B cell (primary cell): ENCODE results near the gene TBC1D14. TPM values are rescaled to one million over a fixed set of nuclear protein-coding genes. Genes with fewer than 3 reads are reported as not detected.

Experiments
- ATAC-seq: fragments of 200-7000 bp; cut with Tn5 transposase; one replicate; pipeline ENCODE4 v1.10.0; 2021; ENCODE audit warnings: low read depth, mild to moderate bottlenecking, moderate number of reproducible peaks, moderate library complexity
- CTCF ChIA-PET: fragments of 350-600 bp; sonication (Branson Sonifier 250); formaldehyde crosslinking; loops from one replicate; lab custom pipeline; 2021; ENCODE audit warnings: antibody characterized with exemption, inconsistent platforms; lab: Charles Lee
- POLR2A ChIA-PET: fragments of 350-600 bp; sonication (Branson Sonifier 250); formaldehyde crosslinking; loops from one replicate; lab custom pipeline; 2021; ENCODE audit warnings: antibody characterized with exemption; lab: Charles Lee
- DNase-seq: peaks from one replicate; pipeline ENCODE4 v3.0.0; 2013
- H2AFZ ChIP-seq: 2 replicates; pipeline ENCODE4 v1.6.1; 2012; ENCODE audit warnings: mild to moderate bottlenecking, low read depth, low read length; ENCODE audit not compliant: insufficient read depth, poor library complexity, severe bottlenecking
- H3K27ac ChIP-seq, 2 donors: 1 replicate in 1 of 2; 2 replicates in 1 of 2; pipeline ENCODE4 v1.5.1; 2012 to 2013; ENCODE audit warnings: low read length in 2 of 2, mild to moderate bottlenecking in 2 of 2, moderate library complexity in 1 of 2
- H3K27me3 ChIP-seq, 4 experiments: fragments of 200-600 bp in 1 of 4; sonication (generic) in 1 of 4; replicated peaks in 1 of 4; 1 replicate in 2 of 4; 2 replicates in 2 of 4; pipeline versions ENCODE4 v1.6.1 to v1.7.0; 2013 to 2016; ENCODE audit warnings: low read length in 3 of 4, mild to moderate bottlenecking in 2 of 4, mixed read lengths in 1 of 4, moderate library complexity in 1 of 4; ENCODE audit not compliant: insufficient read depth in 4 of 4, control insufficient read depth in 3 of 4; ENCODE audit errors: control extremely low read depth in 1 of 4
- H3K36me3 ChIP-seq, 2 experiments: replicated peaks in 1 of 2; 1 replicate in 1 of 2; 2 replicates in 1 of 2; pipeline versions ENCODE4 v1.6.1 to v1.7.1; 2013; ENCODE audit warnings: low read length in 1 of 2; ENCODE audit not compliant: insufficient read depth in 2 of 2, control insufficient read depth in 1 of 2; ENCODE audit errors: control extremely low read depth in 1 of 2, extremely low read depth in 1 of 2
- H3K4me1 ChIP-seq, 2 donors: fragments of 200-600 bp in 1 of 2; sonication (generic) in 1 of 2; 1 replicate in 1 of 2; 2 replicates in 1 of 2; pipeline versions ENCODE4 v1.5.1 to v1.6.1; 2013 to 2017; ENCODE audit warnings: low read length in 2 of 2; ENCODE audit not compliant: control insufficient read depth in 2 of 2, insufficient read depth in 2 of 2
- H3K4me2 ChIP-seq: replicated peaks from 2 replicates; pipeline ENCODE3; 2012; ENCODE audit warnings: mild to moderate bottlenecking, low read depth, low read length; ENCODE audit not compliant: poor library complexity, severe bottlenecking
- H3K4me3 ChIP-seq, 5 experiments: fragments of 200-600 bp in 1 of 5; sonication (generic) in 1 of 5; 1 replicate in 3 of 5; 2 replicates in 2 of 5; pipeline versions ENCODE4 v1.5.1 to v1.7.0; 2011 to 2016; ENCODE audit warnings: low read length in 4 of 5, mild to moderate bottlenecking in 4 of 5, low read depth in 2 of 5, control low read depth in 1 of 5, moderate library complexity in 1 of 5; ENCODE audit not compliant: insufficient read depth in 1 of 5; ENCODE audit errors: control extremely low read depth in 1 of 5, extremely low read depth in 1 of 5
- H3K79me2 ChIP-seq: fragments of 200-600 bp; sonication (generic); one replicate; pipeline ENCODE4 v1.6.0; 2016; ENCODE audit warnings: low read length; ENCODE audit not compliant: control insufficient read depth, insufficient read depth
- H3K9ac ChIP-seq: fragments of 200-600 bp; sonication (generic); 2 replicates; pipeline ENCODE4 v1.6.1; 2017; ENCODE audit warnings: mild to moderate bottlenecking, low read length, moderate library complexity
- H3K9me3 ChIP-seq, 3 donors: one replicate each; pipeline versions ENCODE4 v1.6.1 to v1.7.1; 2013; ENCODE audit warnings: low read length in 2 of 3; ENCODE audit not compliant: control insufficient read depth in 2 of 3, insufficient read depth in 1 of 3; ENCODE audit errors: control extremely low read depth in 1 of 3
- H4K20me1 ChIP-seq: 2 replicates; pipeline ENCODE4 v1.6.0; 2012; ENCODE audit warnings: mild to moderate bottlenecking, low read length; ENCODE audit not compliant: insufficient read depth, control insufficient read depth, poor library complexity, severe bottlenecking
- H3K27ac Mint-ChIP-seq: one replicate; pipeline ENCODE4 v1.8.0; 2021; ENCODE audit warnings: mixed read lengths
- H3K27me3 Mint-ChIP-seq: one replicate; pipeline ENCODE4 v1.8.0; 2021; ENCODE audit warnings: mixed read lengths
- H3K4me1 Mint-ChIP-seq: one replicate; pipeline ENCODE4 v1.8.0; 2021; ENCODE audit warnings: mixed read lengths
- H3K4me3 Mint-ChIP-seq: one replicate; pipeline ENCODE4 v1.8.0; 2021; ENCODE audit warnings: mixed read lengths
- H3K9me3 Mint-ChIP-seq: one replicate; pipeline ENCODE4 v1.8.0; 2022; ENCODE audit warnings: mixed read lengths; ENCODE audit not compliant: insufficient read depth
- EZH2 ChIP-seq: IDR thresholded peaks from 2 replicates; pipeline ENCODE4 v1.6.1; 2012; ENCODE audit warnings: borderline replicate concordance, low read depth, mild to moderate bottlenecking, moderate library complexity, low read length; ENCODE audit not compliant: insufficient read depth, poor library complexity, severe bottlenecking
- WGBS: methylation state at CpG from one replicate; pipeline ENCODE4 v1.1.5; 2013; ENCODE audit warnings: missing lambda C conversion rate; ENCODE audit not compliant: insufficient coverage; 5-methylcytosine and 5-hydroxymethylcytosine counted together
- intact Hi-C: fragments of 100-400 bp; cut with micrococcal nuclease; formaldehyde crosslinking; loops from one replicate; pipeline ENCODE4 v1.10.0; 2022
- polyA plus RNA-seq: library from polyadenylated mRNA; depleted of rRNA; stranded (reverse); fragments of >200 nt; gene quantifications from 2 replicates; pipeline ENCODE4 v1.2.3, GENCODE V29; 2012
- total RNA-seq, 2 donors: library from RNA; stranded (reverse); fragments of 120-200 nt in 1 of 2; gene quantifications; 1 replicate in 1 of 2; 2 replicates in 1 of 2; pipeline versions ENCODE4 v1.2.3 to v1.2.4, GENCODE V29; 2013 to 2022
- TF ChIP-seq, protein P1 (sequence below): fragments of 200-600 bp; IDR thresholded peaks from one replicate; pipeline ENCODE4 v1.8.0; 2022; ENCODE audit warnings: antibody characterized with exemption, mild to moderate bottlenecking

The TBC1D14 gene
- total and polyA plus RNA-seq, 2 donors (not counting 1 experiment from before 2014, with no cell fraction given): 21.9 to 42.0 TPM

DNA sequence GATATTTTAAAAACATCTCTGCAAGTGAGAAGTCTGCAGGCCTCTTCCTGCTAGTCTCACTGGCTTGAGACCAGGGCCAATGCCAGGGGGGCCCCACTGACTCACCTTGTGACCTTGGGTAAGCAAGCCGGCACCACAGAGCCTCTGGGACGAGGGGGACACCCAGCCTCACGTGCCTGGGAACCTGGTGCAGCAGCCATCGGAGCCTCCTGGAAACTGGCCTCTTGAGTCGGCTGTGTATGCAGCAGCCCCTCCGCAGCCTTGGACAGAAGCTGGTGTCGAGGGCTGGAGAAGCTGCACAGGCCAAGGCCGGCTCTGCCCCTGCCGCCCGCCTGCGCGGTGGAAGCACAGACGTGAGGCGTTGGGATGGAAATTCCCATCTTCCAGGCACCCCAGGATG lies 142.3 kb downstream of the TBC1D14 start:
- no peak overlapping the region for H3K27ac ChIP-seq
- H3K27ac Mint-ChIP-seq: no peak overlapping the region
- no peaks in the 10 kb centered on the region for H3K27me3 ChIP-seq
- POLR2A ChIA-PET: interaction anchor here (0.7 kb wide), 1 partner anchor 393 kb away, joined by 4 read pairs; no protein-coding TSS in a partner anchor
- no peak overlapping the region for H3K4me2 ChIP-seq
- no peak overlapping the region for H3K4me3 ChIP-seq
- intact Hi-C loops: no loop called here
- H3K27me3 Mint-ChIP-seq: no peaks in the 10 kb centered on the region
- DNase-seq (no peak), ATAC-seq (no peak)
- TF ChIP-seq EZH2: no peak
- TF ChIP-seq, protein P1, sequence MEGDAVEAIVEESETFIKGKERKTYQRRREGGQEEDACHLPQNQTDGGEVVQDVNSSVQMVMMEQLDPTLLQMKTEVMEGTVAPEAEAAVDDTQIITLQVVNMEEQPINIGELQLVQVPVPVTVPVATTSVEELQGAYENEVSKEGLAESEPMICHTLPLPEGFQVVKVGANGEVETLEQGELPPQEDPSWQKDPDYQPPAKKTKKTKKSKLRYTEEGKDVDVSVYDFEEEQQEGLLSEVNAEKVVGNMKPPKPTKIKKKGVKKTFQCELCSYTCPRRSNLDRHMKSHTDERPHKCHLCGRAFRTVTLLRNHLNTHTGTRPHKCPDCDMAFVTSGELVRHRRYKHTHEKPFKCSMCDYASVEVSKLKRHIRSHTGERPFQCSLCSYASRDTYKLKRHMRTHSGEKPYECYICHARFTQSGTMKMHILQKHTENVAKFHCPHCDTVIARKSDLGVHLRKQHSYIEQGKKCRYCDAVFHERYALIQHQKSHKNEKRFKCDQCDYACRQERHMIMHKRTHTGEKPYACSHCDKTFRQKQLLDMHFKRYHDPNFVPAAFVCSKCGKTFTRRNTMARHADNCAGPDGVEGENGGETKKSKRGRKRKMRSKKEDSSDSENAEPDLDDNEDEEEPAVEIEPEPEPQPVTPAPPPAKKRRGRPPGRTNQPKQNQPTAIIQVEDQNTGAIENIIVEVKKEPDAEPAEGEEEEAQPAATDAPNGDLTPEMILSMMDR: no peak
- no peak overlapping the region for H2AFZ ChIP-seq
- peaks cover 3 to 56% of the 10 kb centered on the region in 2 experiments for H3K36me3 ChIP-seq
- no peaks in the 10 kb centered on the region for H3K9me3 Mint-ChIP-seq
- H3K9me3 ChIP-seq: no peaks in the 10 kb centered on the region
- WGBS: 97% methylated on average over 14 of the region's 14 CpGs
- peaks cover 27% of the 10 kb centered on the region for H3K4me1 Mint-ChIP-seq
- peaks cover 97% of the 10 kb centered on the region for H4K20me1 ChIP-seq
- H3K4me1 ChIP-seq: peaks cover under 1 to 15% of the 10 kb centered on the region in 2 donors
- H3K4me3 Mint-ChIP-seq: no peak overlapping the region
- CTCF ChIA-PET: no interaction called here
- peaks cover 93% of the 10 kb centered on the region for H3K79me2 ChIP-seq
- H3K9ac ChIP-seq: no peak overlapping the region

DNA sequence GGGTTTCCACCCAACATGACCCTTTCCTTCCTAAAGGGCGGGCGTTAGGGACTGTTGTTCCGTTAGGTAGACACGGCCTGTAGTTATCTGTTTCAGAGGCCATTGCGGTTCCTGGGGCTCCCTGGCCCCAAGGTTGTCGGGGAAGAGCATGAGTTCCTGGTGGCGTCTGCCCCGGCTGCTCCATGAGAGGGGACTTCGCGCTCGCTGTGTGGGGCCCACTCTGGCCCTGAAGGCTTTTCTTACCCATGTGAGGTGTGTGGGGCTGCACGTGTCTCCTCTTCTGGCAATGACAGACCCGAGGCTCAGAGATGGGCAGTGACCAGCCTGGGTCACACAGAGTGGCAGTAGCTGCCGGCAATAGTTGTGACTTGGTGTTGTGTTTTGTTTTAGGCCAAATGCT lies 142.7 kb downstream of the TBC1D14 start:
- Histone ChIP-seq H3K79me2 (peaks cover 89% of the 10 kb centered on the region), H3K36me3 (peaks cover 2 to 56% of the 10 kb centered on the region in 2 experiments), H3K27ac (no peak overlapping the region), H3K4me3 (no peak overlapping the region), H3K4me1 (peaks cover 0 to 12% of the 10 kb centered on the region in 2 donors), H3K9ac (no peak overlapping the region), H4K20me1 (peaks cover 94% of the 10 kb centered on the region), H3K9me3 (no peaks in the 10 kb centered on the region), H2AFZ (no peak overlapping the region), H3K27me3 (no peaks in the 10 kb centered on the region), H3K4me2 (no peak overlapping the region)
- DNase-seq (no peak), ATAC-seq (no peak)
- peaks cover 23% of the 10 kb centered on the region for H3K4me1 Mint-ChIP-seq
- intact Hi-C loops: no loop called here
- no peak overlapping the region for H3K27ac Mint-ChIP-seq
- no peak overlapping the region for H3K4me3 Mint-ChIP-seq
- H3K9me3 Mint-ChIP-seq: no peaks in the 10 kb centered on the region
- 97% methylated on average over 13 of the region's 14 CpGs for WGBS
- no peaks in the 10 kb centered on the region for H3K27me3 Mint-ChIP-seq
- ChIA-PET POLR2A (no interaction called here), CTCF (interaction anchor here (1.1 kb wide), 1 partner anchor 10 kb away, joined by 3 read pairs; no protein-coding TSS in a partner anchor)
- no peak for TF ChIP-seq EZH2
- TF ChIP-seq, protein P1: no peak
